Activated CD8-positive, alpha-beta memory T cell treated with anti-CD3 and anti-CD28 coated beads, Interleukin-2, amount 50 U/mL, for 4 hours (primary cell): Measurements from ENCODE around the gene RNF112.
"Not testable (repeated sequence)": the region's sequence is repeated elsewhere in the genome, so short reads cannot be mapped to it uniquely, and the experiment has no call there.

ENCODE experiments used
- DNase-seq: peaks from one replicate; pipeline ENCODE4 v3.0.0-alpha.2; 2020

RNF112 gene

GRCh38 chr17:19449656-19450055 is 38.6 kb downstream of the RNF112 start:
- DNase-seq, result no peak

GRCh38 chr17:19453296-19453695 is 42.3 kb downstream of the RNF112 start:
- no peak for DNase-seq

- DNase-seq, result no peak
These were observed 43.0 kb downstream of the RNF112 start for GRCh38 chr17:19454074-19454473.

GRCh38 chr17:19456016-19456927 is 45.2 kb downstream of the RNF112 start:
- DNase-seq, result no peak

- no peak for DNase-seq
These were observed 46.0 kb downstream of the RNF112 start for GRCh38 chr17:19457046-19457445.

GRCh38 chr17:19457830-19458271 is 46.8 kb downstream of the RNF112 start:
- DNase-seq, result no peak

GRCh38 chr17:19458481-19458880 is 47.4 kb downstream of the RNF112 start:
- DNase-seq, result not testable (repeated sequence)

GRCh38 chr17:19459018-19459655 is 48.1 kb downstream of the RNF112 start:
- not testable (repeated sequence) for DNase-seq

GRCh38 chr17:19460700-19461099 is 49.7 kb downstream of the RNF112 start:
- DNase-seq, result no peak

GRCh38 chr17:19461116-19461515 is 50.1 kb downstream of the RNF112 start:
- no peak for DNase-seq

GRCh38 chr17:19461681-19462080 is 50.6 kb downstream of the RNF112 start:
- no peak for DNase-seq

- DNase-seq, result not testable (repeated sequence)
These were observed 51.5 kb downstream of the RNF112 start for GRCh38 chr17:19462456-19463035.

- no peak for DNase-seq
These were observed 53.3 kb downstream of the RNF112 start for GRCh38 chr17:19464031-19465026.
